Activated T-helper 1 cell treated with Interleukin-2 at 50 U/mL for 16 hours (primary cell): Measurements from ENCODE around the gene NOTCH1.

Source experiments
- DNase-seq: peaks from one replicate; pipeline ENCODE4 v3.0.0-alpha.2; 2020; ENCODE audit warnings: low read depth

Gene NOTCH1

DNA sequence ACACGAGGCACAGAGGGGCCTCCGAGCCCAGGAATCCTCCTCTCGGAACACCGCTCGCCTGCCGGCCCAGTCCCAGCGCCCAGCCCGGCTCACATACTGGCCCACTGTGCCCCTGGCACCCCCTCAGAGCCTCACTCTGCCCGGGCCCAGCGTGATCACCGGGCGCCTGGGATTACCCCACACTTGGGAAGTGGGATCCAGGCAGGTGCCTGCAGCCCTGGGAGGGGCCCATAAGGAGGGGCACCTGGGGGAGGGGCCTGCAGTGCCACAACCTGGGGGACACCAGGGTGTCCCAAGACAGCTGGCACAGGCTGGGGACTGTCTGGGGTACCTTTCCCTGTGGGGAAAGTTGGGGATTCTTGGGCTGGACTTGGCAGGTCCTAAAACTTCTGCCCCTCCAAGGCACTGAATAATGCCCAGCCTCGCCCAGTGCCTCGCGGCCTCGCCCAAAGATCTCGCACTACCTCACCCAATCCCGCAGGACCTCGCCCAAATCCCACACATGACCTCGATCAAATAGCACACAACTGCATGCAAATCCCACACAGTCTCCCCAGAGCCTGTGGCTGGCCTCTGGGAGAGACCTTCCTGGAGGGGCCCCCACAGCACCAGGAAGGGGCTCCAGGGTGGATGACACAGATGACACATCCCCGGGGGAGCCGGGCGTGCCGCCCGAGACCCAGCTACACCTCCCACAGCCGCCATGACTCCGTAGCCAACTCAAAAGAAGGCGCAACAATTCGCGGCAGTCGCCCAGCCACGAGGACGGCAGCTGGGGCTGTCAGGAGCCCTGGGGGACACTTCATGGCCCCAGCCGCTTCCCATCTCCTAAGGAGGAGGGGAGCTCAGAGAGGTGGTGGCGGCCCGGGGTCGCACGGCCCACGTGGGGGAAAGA lies 13.7 kb downstream of the NOTCH1 start:
- no peak for DNase-seq

DNA sequence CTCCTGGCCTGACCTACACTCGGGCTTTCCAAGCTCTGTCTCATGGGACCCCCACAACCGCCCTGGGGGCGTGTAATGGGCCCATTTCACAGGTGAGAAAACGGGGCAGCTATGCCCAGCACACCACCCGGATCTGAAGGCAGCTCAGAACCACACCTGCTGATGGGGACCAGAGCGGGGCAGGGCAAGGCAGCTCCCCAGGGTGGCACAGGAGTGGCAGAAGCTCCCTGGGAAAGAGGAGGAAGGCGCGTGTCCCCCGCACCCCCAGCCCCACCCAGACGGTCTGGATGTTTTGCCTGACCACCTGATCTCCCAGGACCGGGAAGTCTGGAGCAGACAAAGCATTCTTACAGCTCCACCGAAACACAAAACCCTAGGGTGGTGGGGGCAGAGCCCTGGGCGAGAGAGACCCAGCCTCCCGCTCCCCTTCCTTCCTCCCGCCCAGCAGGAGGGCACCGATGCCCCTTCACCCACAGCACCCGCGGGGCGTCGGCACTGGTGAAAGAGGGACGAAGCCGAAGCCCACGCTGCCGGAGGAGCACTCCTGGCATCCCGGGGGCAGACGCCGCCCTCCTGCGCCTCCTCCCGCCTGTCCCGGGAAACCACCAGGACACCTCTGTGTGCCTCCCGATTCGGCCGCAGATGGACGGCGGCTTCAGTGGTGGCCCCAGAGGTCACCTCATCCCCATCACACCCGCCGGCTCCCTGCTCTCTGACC lies 14.5 kb downstream of the NOTCH1 start:
- DNase-seq: no peak

GRCh38 chr9:136530461-136531089 lies 15.3 kb downstream of the NOTCH1 start:
- DNase-seq: no peak

GRCh38 chr9:136529516-136530460 lies 16.1 kb downstream of the NOTCH1 start:
- DNase-seq: no peak

DNA sequence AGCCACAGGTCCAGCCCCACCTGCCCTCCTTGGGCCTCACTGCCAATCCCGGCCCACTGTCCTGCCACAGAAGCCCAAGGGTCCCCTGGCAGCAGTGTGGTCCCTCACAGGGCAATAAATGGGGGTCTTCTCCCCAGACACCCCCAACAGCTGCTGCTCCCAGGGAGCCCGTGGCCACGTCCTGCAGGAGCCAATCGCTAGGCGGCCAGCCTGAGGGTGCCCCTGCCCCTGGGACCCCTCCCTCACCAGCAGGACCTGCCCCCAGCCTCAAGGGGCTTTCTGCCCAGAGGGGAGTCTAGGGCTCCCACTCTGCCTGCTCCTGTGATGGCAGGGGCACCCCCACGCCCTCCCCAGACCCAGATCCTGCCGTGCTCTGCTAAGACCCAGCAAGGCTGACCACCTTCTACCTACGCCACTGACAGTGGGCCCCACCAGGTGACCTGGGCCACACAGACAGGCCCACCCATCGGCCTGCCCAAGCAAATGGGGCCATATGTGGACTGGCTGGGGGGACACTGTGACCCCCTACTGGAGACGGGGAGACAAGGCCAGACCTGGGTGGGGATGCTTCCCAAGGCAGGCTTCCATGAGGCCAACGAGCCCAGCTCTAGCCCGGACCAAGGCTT lies 17.0 kb downstream of the NOTCH1 start:
- no peak for DNase-seq

DNA sequence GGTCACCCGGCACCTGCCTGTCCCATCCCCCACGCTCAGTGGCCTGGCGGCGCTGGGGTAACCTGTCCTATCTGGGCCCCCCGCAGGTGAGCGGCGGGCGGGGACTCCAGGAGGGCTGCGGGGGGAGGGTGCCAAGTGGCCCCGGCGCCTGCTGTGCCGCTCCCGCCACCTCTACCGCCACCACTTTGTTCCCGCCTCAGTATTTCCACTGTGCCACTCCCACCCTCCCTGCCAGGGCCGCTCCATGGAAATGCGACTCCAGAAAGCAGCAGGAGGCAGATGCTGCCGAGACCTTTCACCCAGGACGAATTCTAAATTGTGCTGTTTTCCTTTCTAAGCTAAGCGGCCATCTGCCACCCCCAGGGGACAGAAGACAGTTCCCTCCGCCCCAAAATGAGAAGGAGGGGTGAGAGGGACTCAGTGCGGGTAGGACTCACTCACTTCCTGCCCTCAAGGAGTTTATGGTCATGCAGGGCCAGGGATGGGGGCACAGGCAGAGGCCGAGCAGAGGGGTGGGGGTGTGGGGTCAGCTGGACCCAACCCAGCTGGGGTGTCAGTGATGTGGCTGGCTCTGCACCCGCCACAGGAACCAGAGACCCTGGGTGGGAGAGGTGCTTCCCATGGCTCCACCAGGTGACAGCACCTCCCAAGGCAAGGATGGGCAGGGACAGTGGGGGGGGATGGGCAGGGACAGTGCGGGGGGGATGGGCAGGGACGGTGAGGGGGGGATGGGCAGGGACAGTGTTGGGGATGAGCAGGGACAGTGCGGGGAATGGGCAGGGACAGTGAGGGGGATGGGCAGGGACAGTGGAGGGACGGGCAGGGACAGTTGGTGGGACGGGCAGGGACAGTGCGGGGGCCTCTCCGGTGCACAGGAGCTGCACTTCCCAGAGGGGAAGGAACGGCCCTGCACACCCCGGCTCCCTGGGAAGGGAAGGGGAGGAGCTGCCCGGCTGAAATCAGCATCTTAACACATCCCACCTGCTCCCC lies 17.8 kb downstream of the NOTCH1 start:
- DNase-seq: no peak

- no peak for DNase-seq
Observed at GRCh38 chr9:136527131-136527530, 18.7 kb downstream of the NOTCH1 start.

- DNase-seq: no peak
Observed at GRCh38 chr9:136526625-136527066, 19.2 kb downstream of the NOTCH1 start.

- no peak for DNase-seq
Observed at GRCh38 chr9:136525841-136526499, 19.9 kb downstream of the NOTCH1 start.

GRCh38 chr9:136525207-136525606 lies 20.6 kb downstream of the NOTCH1 start:
- DNase-seq: no peak

DNA sequence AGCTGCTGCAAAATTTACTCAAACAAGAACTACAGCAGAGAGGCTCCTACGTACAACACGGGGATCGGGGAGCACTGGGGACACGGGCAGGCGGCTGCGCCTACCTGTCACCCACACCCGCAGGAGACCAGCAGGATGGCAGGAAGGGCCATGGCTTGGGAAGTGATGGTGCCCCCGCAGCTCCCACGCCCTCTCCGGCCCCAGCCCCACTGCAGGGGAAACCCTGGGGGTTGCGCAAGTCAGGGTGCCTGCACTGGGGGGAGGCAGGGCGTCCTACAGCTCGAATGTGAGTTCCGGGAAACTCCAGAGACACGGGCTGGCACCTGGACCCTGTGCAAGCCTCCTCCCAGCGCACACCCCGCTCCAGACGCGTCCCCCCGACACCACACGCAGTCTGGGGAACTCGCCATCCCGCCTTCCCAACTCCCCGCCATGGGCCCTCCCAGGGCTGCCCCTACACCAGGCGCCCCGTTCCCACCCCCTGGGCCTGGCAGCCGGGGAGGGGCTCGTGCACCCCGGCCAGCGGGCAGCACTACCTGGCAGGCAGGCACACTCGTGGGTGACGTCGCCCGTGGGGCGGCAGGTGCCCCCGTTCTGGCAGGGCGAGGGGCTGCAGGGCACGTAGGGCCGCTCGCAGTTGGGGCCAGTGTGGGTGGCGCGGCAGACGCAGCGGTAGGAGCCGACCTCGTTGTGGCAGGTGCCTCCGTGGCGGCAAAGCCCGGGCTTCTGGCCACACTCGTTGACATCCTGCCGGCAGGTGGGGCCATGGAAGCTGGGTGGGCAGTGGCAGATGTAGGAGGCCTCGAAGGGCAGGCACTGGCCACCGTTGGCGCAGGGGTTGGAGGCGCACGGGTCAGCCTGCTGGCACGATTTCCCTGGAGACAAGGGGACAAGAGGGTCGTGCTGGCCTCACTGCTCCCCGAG lies 23.3 kb downstream of the NOTCH1 start:
- DNase-seq: no peak

- DNase-seq: no peak
Observed at GRCh38 chr9:136521537-136521936, 24.3 kb downstream of the NOTCH1 start.

DNA sequence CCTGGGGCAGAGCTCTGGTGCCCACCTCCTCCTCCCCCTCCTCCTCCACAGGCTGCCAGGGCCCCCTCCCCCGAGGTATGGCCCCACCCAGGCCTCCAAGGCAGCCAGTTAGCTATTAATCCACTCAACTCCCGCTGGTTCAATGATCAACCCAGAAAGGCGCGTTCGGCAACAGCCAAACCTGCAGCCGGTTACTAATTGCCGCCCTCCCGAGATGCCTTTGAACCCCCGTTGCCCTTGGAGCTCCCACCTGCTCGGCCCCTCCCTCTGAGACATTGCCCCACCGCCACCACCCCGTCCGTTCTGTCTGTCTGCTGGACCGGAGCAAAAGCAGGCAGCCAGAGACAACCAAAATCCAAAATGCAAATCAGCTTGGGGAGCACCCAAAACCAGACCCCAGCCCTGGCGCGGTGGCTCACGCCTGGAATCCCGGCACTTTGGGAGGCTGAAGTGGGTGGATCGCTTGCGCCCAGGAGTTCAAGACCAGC lies 25.8 kb downstream of the NOTCH1 start:
- no peak for DNase-seq

- no peak for DNase-seq
Observed at GRCh38 chr9:136519263-136520052, 26.4 kb downstream of the NOTCH1 start.

GRCh38 chr9:136518623-136519022 lies 27.2 kb downstream of the NOTCH1 start:
- DNase-seq: no peak

- DNase-seq: no peak
Observed at GRCh38 chr9:136517950-136518349, 27.9 kb downstream of the NOTCH1 start.
